ENCODE results near the gene SRL. TPM values are rescaled to one million over a fixed set of nuclear protein-coding genes. Genes with fewer than 3 reads are reported as not detected.

Gene SRL
- total and polyA plus RNA-seq, 2 of the 13 experiments (the other 11 are each of a cell fraction or from before 2014, with no cell fraction given), result 0.05 TPM; not detected in 1

DNA sequence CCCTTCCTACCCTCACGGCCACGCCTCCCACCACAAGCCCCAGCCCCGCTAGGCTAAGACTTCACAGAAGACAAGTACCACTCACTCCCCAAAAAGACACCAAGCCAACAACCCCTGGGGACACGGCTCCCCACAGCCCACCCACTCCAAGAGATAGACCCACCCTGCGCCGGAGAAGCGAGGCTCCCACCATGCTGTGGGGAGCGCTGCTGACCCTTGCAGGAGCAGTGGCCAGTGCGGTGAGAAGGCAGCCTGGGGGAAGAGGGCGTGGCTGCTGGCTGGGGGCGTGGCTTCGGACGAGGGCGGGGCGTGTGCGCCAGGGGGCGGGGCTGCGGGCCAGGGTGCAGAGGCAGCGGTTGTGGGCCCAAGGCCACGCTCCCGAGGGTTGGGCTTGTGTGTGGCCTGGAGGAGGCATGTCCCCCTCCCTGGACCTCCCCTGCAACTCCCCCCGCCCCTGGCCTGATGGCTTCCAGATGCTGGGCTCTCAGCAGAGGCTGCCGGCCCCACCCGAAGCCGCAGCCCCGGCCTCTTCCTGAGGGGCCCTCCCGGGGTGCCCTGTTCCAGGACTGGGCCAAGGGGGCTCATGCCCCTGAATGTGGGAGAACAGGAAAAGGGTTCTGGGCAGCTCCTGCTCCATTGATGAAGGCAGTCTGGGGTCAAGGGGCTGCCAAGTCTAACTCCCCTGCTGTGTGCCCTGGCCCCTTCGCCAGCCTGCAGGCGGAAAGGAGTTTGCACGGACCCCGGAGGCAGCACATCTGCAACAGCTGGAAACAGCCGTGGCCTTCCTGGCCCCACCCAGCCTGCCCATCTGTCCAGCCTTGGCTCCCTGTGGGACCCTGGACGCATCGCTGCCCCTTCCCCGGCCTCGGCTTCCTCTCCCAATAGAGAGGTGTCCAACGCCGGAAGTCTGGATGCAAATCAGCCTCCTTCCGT, 21.9 kb upstream of the SRL start (continued):
- TF ChIP-seq, protein P1, sequence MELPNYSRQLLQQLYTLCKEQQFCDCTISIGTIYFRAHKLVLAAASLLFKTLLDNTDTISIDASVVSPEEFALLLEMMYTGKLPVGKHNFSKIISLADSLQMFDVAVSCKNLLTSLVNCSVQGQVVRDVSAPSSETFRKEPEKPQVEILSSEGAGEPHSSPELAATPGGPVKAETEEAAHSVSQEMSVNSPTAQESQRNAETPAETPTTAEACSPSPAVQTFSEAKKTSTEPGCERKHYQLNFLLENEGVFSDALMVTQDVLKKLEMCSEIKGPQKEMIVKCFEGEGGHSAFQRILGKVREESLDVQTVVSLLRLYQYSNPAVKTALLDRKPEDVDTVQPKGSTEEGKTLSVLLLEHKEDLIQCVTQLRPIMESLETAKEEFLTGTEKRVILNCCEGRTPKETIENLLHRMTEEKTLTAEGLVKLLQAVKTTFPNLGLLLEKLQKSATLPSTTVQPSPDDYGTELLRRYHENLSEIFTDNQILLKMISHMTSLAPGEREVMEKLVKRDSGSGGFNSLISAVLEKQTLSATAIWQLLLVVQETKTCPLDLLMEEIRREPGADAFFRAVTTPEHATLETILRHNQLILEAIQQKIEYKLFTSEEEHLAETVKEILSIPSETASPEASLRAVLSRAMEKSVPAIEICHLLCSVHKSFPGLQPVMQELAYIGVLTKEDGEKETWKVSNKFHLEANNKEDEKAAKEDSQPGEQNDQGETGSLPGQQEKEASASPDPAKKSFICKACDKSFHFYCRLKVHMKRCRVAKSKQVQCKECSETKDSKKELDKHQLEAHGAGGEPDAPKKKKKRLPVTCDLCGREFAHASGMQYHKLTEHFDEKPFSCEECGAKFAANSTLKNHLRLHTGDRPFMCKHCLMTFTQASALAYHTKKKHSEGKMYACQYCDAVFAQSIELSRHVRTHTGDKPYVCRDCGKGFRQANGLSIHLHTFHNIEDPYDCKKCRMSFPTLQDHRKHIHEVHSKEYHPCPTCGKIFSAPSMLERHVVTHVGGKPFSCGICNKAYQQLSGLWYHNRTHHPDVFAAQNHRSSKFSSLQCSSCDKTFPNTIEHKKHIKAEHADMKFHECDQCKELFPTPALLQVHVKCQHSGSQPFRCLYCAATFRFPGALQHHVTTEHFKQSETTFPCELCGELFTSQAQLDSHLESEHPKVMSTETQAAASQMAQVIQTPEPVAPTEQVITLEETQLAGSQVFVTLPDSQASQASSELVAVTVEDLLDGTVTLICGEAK (IDR thresholded peaks at IDR 0.05), result no peak
- TF ChIP-seq, protein P1 (CRISPR knock-in tag; IDR thresholded peaks at IDR 0.05), result no peak
- TF ChIP-seq MEIS1 (CRISPR knock-in tag; IDR thresholded peaks at IDR 0.05; ENCODE audit: borderline replicate concordance) (no peak), XBP1 (CRISPR knock-in tag; IDR thresholded peaks at IDR 0.05) (no peak), REPIN1 (CRISPR knock-in tag; IDR thresholded peaks at IDR 0.05; ENCODE audit: borderline replicate concordance, low read depth) (no peak), ZFAT (CRISPR knock-in tag; conservative IDR thresholded peaks at IDR 0.05) (no peak), ZNF772 (CRISPR knock-in tag; IDR thresholded peaks at IDR 0.05) (no peak)
- TF ChIP-seq, protein P2, sequence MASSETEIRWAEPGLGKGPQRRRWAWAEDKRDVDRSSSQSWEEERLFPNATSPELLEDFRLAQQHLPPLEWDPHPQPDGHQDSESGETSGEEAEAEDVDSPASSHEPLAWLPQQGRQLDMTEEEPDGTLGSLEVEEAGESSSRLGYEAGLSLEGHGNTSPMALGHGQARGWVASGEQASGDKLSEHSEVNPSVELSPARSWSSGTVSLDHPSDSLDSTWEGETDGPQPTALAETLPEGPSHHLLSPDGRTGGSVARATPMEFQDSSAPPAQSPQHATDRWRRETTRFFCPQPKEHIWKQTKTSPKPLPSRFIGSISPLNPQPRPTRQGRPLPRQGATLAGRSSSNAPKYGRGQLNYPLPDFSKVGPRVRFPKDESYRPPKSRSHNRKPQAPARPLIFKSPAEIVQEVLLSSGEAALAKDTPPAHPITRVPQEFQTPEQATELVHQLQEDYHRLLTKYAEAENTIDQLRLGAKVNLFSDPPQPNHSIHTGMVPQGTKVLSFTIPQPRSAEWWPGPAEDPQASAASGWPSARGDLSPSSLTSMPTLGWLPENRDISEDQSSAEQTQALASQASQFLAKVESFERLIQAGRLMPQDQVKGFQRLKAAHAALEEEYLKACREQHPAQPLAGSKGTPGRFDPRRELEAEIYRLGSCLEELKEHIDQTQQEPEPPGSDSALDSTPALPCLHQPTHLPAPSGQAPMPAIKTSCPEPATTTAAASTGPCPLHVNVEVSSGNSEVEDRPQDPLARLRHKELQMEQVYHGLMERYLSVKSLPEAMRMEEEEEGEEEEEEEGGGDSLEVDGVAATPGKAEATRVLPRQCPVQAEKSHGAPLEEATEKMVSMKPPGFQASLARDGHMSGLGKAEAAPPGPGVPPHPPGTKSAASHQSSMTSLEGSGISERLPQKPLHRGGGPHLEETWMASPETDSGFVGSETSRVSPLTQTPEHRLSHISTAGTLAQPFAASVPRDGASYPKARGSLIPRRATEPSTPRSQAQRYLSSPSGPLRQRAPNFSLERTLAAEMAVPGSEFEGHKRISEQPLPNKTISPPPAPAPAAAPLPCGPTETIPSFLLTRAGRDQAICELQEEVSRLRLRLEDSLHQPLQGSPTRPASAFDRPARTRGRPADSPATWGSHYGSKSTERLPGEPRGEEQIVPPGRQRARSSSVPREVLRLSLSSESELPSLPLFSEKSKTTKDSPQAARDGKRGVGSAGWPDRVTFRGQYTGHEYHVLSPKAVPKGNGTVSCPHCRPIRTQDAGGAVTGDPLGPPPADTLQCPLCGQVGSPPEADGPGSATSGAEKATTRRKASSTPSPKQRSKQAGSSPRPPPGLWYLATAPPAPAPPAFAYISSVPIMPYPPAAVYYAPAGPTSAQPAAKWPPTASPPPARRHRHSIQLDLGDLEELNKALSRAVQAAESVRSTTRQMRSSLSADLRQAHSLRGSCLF (CRISPR knock-in tag; IDR thresholded peaks at IDR 0.05; ENCODE audit: borderline replicate concordance), result no peak
- TF ChIP-seq, protein P3, sequence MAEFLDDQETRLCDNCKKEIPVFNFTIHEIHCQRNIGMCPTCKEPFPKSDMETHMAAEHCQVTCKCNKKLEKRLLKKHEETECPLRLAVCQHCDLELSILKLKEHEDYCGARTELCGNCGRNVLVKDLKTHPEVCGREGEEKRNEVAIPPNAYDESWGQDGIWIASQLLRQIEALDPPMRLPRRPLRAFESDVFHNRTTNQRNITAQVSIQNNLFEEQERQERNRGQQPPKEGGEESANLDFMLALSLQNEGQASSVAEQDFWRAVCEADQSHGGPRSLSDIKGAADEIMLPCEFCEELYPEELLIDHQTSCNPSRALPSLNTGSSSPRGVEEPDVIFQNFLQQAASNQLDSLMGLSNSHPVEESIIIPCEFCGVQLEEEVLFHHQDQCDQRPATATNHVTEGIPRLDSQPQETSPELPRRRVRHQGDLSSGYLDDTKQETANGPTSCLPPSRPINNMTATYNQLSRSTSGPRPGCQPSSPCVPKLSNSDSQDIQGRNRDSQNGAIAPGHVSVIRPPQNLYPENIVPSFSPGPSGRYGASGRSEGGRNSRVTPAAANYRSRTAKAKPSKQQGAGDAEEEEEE (CRISPR knock-in tag; IDR thresholded peaks at IDR 0.05; ENCODE audit: borderline replicate concordance), result no peak

Data from HepG2 (cell line).